ENCODE measurements around the gene PRPF39. TPM values are rescaled to one million over a fixed set of nuclear protein-coding genes. Genes with fewer than 3 reads are reported as not detected.
A peak's percentile ranks its signal among the peaks of the same experiment; 100 is the strongest.

The PRPF39 gene, protein sequence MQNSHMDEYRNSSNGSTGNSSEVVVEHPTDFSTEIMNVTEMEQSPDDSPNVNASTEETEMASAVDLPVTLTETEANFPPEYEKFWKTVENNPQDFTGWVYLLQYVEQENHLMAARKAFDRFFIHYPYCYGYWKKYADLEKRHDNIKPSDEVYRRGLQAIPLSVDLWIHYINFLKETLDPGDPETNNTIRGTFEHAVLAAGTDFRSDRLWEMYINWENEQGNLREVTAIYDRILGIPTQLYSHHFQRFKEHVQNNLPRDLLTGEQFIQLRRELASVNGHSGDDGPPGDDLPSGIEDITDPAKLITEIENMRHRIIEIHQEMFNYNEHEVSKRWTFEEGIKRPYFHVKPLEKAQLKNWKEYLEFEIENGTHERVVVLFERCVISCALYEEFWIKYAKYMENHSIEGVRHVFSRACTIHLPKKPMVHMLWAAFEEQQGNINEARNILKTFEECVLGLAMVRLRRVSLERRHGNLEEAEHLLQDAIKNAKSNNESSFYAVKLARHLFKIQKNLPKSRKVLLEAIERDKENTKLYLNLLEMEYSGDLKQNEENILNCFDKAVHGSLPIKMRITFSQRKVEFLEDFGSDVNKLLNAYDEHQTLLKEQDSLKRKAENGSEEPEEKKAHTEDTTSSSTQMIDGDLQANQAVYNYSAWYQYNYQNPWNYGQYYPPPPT
- total RNA-seq = 9.4 TPM

- DNase-seq (ENCODE audit: low spot score) (peak; percentile 97), ATAC-seq (peak; percentile 97)
Measured at GRCh38 chr14:45083976-45084722, at the start of gene PRPF39. PRPF39 (plus strand) TSS chr14:45084116; CDS start chr14:45095240, 11,124 bp downstream.

GRCh38 chr14:45034730-45035129 is 49.2 kb upstream of the PRPF39 start:
- DNase-seq (ENCODE audit: low spot score) (no peak), ATAC-seq (no peak)

- ATAC-seq = no peak
- DNase-seq (ENCODE audit: low spot score) = no peak
Measured at GRCh38 chr14:45038256-45038655, 45.7 kb upstream of the PRPF39 start.

DNA sequence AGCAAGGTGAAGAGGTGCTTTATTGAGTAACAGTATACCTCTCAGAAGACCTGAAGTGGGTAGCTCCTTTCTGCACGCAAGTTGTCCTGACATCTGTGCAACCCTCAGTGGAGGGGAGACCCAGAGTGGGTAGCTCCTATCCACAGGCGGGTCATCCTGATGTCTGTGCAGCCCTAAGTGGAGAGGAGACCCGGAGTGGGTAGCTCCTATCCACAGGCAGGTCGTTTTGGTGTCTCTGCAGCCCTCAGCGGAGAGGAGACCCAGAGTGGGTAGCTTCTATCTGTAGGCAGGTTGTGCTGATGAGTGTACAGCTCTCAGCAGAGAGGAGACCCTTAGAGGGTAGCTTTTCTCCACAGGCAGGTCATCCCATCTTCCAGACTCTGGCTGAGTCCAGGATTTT is 45.1 kb upstream of the PRPF39 start:
- DNase-seq (ENCODE audit: low spot score) = no peak
- ATAC-seq = no peak

GRCh38 chr14:45039390-45039789 is 44.5 kb upstream of the PRPF39 start:
- DNase-seq (ENCODE audit: low spot score) (no peak), ATAC-seq (no peak)

DNA sequence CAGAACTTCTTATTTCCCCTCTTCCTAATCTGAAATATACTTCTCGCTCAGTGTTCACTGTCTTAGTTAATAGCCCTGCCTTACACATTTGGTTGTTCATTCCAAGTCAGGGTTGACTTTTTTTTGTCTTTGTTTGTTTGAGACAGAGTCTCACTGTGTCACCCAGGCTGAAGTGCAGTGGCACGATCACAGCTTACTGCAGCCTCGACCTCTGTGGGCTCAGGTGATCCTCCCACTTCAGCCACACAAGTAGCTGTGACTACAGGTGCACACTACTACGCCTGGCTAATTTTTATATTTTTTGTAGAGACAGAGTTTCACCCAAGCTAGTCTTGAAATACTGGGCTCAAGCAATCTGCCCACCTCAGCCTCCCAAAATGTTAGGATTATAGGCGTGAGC is 42.3 kb upstream of the PRPF39 start:
- no peak for ATAC-seq
- no peak for DNase-seq (ENCODE audit: low spot score)

- no peak for DNase-seq (ENCODE audit: low spot score)
- ATAC-seq = no peak
Measured at GRCh38 chr14:45044638-45045037, 39.3 kb upstream of the PRPF39 start.

GRCh38 chr14:45048385-45048784 is 35.5 kb upstream of the PRPF39 start:
- ATAC-seq = no peak
- no peak for DNase-seq (ENCODE audit: low spot score)

- ATAC-seq (no peak), DNase-seq (ENCODE audit: low spot score) (no peak)
Measured at GRCh38 chr14:45051180-45051579, 32.7 kb upstream of the PRPF39 start.

GRCh38 chr14:45051896-45052295 is 32.0 kb upstream of the PRPF39 start:
- no peak for DNase-seq (ENCODE audit: low spot score)
- no peak for ATAC-seq

- no peak for ATAC-seq
- no peak for DNase-seq (ENCODE audit: low spot score)
Measured at GRCh38 chr14:45057349-45057748, 26.6 kb upstream of the PRPF39 start.

DNA sequence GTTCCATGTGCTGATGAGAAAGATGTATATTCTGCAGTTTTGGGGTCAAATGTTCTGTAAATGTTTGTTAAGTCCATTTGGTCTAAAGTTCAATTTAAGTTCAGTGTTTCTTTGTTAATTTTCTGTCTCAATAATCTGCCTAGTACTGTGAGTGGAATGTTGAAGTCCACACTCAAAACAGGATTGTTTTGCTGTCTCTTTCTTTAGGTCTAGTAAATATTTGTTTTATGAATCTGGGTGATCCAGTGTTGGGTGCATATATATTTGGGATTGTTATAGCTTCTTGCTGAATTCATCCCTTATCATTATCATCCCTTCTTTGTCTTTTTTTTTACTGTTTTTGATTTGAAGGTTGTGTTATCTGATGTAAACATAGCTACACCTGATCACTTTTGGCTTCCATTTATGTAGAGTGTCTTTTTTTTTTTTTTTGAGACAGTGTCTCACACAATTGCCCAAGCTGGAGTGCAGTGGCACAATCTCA is 26.0 kb upstream of the PRPF39 start:
- DNase-seq (ENCODE audit: low spot score) (no peak), ATAC-seq (no peak)

GRCh38 chr14:45060551-45060950 is 23.4 kb upstream of the PRPF39 start:
- no peak for DNase-seq (ENCODE audit: low spot score)
- no peak for ATAC-seq

DNA sequence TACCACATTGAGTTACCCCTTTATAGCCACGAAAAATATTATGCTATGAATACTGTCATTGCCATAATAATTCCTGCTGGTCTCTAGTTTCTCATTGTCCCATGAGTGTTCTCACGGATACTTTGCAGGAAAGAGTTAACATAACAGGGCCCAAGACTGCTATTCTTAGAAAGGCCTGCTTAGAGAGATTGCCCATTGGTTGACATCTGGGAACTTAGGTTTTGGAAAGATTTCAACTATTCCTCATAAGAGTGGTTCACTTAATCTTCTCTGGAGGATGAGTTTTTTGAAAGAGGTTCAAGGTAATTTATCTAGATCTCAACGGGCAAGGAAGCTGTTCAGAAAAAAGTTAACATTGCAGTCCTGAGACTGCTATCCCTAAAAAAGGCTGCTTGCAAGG is 18.4 kb upstream of the PRPF39 start:
- DNase-seq (ENCODE audit: low spot score) (no peak), ATAC-seq (no peak)

- DNase-seq (ENCODE audit: low spot score) = no peak
- ATAC-seq = no peak
Measured at GRCh38 chr14:45065956-45066355, 18.0 kb upstream of the PRPF39 start.

- ATAC-seq = no peak
- DNase-seq (ENCODE audit: low spot score) = no peak
Measured at GRCh38 chr14:45066667-45067066, 17.2 kb upstream of the PRPF39 start.

DNA sequence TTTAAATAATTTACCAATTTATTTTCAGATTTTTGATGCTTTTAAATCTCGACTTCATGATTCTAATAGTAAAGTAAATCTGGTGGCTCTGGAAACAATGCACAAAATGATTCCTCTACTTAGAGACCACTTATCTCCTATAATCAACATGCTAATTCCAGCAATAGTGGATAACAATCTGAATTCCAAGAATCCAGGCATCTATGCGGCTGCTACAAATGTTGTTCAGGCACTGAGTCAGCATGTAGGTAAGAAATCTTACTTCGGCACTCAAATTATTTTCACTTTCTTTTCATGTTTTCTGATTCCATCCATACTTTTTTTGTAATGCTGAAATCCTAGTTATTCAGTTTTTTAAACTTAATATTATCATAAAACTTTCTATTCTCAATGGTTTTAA is 15.5 kb upstream of the PRPF39 start:
- no peak for DNase-seq (ENCODE audit: low spot score)

GRCh38 chr14:45070215-45070614 is 13.7 kb upstream of the PRPF39 start:
- ATAC-seq = no peak
- DNase-seq (ENCODE audit: low spot score) = no peak

More for the DNA sequence above, 15.5 kb upstream of the PRPF39 start:
- ATAC-seq = no peak

- DNase-seq (ENCODE audit: low spot score) = no peak
- no peak for ATAC-seq
Measured at GRCh38 chr14:45072126-45072525, 11.8 kb upstream of the PRPF39 start.

DNA sequence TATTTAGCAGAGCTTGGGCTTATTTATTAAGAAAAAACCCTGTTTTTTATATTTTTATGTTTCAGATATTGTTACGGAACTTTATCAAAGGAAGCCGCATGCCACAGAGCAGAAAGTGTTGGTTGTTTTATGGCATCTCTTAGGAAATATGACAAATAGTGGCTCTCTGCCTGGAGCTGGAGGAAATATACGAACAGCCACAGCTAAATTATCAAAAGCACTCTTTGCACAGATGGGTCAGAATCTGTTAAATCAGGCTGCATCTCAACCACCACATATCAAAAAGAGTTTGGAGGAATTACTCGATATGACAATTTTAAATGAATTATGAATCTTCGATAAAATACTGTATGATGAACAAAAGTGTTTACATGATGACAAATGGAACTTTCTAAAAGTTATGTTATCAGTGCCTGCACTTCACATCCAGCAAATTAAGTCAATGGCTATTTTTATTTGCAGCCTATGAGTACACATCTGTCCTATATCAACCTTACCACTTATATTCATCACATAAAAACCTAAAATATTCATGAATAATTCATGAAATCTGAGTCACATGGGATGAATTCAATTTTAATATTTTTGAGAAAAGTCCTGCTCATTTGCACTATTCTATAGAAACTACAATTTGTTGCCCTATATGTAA is 10.6 kb upstream of the PRPF39 start:
- ATAC-seq (no peak), DNase-seq (ENCODE audit: low spot score) (no peak)

DNA sequence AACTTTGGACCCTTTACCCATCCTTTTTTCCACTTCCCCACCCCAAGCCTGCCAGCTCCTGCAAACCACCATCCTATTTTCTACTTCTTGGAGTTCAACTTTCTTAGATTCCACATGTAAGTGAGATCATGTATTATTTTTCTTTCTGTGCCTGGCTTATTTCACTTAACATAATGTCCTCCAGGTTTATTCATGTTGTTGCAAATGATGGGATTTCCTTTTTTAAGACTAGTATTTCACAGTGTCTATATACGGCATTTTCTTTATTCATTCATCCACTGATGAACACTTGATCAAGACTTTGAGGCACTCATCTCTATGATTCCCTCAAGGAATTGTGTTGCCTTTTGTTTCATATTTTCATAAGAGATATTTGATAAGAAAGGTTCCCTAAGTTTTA is 5.6 kb upstream of the PRPF39 start:
- ATAC-seq (no peak), DNase-seq (ENCODE audit: low spot score) (no peak)
